GM12865 (cell line): ENCODE data around the gene BICRAL.

Source experiments
- DNase-seq: peaks from one replicate; pipeline ENCODE4 v3.0.0; 2010; ENCODE audit warnings: low read depth
- H3K4me3 ChIP-seq: 2 replicates; pipeline ENCODE4 v1.5.1; 2011; ENCODE audit warnings: mild to moderate bottlenecking, low read depth, low read length, control low read depth
- CTCF ChIP-seq: IDR thresholded peaks from 2 replicates; pipeline ENCODE4 v1.5.1; 2011; ENCODE audit warnings: low read length, control low read depth, low read depth, inconsistent platforms; ENCODE audit not compliant: insufficient read depth; ENCODE audit errors: missing control alignments

The BICRAL gene

GRCh38 chr6:42848700-42849099 lies 66.8 kb downstream of the BICRAL start:
- TF ChIP-seq CTCF, result no peak
- no peak for DNase-seq
- H3K4me3 ChIP-seq, result no peak overlapping the region

GRCh38 chr6:42851599-42851998 lies 69.7 kb downstream of the BICRAL start:
- TF ChIP-seq CTCF, result no peak
- no peak for DNase-seq
- no peak overlapping the region for H3K4me3 ChIP-seq

- DNase-seq, result no peak
- no peak for TF ChIP-seq CTCF
- no peak overlapping the region for H3K4me3 ChIP-seq
These were observed 78.2 kb downstream of the BICRAL start for GRCh38 chr6:42860036-42860435.

- no peak for DNase-seq
- TF ChIP-seq CTCF, result no peak
These were observed 78.6 kb downstream of the BICRAL start for GRCh38 chr6:42860481-42860880.

GRCh38 chr6:42864602-42865001 lies 82.8 kb downstream of the BICRAL start:
- no peak overlapping the region for H3K4me3 ChIP-seq
- no peak for TF ChIP-seq CTCF
- DNase-seq, result no peak

More at GRCh38 chr6:42860481-42860880, 78.6 kb downstream of the BICRAL start:
- no peak overlapping the region for H3K4me3 ChIP-seq

DNA sequence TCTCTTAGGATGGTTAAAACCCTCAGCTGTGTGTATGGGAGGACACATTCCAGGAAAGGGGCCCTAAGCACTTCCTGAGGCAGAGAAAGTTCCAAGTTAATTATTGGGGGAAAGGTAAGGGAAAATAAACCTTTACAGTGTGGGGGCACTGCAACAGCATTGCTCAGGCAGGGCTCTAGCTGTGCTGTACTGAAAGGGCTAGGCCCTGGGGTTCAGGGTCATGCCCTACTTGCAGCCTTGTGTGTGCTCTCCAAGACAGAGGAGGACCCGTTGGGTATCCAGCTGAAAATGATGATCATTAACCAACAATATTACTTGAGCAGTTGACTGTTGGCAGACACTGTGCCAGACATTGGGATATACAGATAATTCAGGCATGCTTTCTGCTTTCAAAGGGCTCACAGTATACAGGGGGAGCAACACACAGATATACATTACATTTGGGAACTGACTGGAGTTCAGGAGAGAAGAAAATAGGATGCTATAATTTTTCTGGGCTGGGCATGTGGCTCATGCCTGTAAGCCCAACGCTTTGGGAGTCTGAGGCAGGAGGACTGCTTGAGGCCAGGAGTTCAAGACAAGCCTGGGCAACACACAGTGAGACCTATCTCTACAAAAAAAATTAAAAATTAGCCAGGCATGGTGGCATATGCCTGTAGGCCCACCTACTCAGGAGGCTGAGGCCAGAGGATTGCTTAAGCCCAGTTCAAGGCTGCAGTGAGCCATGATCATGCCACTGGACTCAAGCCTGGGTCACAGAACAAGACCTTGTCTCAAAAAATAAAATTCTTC lies 88.5 kb downstream of the BICRAL start:
- no peak for TF ChIP-seq CTCF
- no peak overlapping the region for H3K4me3 ChIP-seq
- no peak for DNase-seq

DNA sequence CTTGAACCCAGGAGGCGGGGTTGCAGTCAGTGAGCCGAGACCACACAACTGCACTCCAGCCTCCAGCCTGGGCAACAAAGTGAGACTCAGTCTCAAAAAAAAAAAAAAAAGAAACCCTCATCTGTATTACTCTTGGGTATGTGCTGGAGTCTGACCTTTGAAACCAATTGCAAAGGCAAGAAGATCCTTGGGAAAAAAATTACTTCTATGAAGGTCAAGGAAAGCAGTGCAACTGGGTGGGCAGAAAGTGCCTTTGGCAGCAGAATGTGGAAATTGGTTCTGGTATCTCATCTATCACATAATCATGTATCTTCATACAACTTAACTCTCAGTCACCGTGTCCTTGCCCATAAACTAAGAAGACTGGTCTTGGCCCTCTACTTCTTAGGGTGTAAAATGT lies 89.9 kb downstream of the BICRAL start:
- DNase-seq, result no peak
- no peak overlapping the region for H3K4me3 ChIP-seq
- TF ChIP-seq CTCF, result no peak
